ENCODE results near the gene CARD11.
A peak's percentile ranks its signal among the peaks of the same experiment; 100 is the strongest.
"Not testable (repeated sequence)": the region's sequence is repeated elsewhere in the genome, so short reads cannot be mapped to it uniquely, and the experiment has no call there.

CARD11 gene

DNA sequence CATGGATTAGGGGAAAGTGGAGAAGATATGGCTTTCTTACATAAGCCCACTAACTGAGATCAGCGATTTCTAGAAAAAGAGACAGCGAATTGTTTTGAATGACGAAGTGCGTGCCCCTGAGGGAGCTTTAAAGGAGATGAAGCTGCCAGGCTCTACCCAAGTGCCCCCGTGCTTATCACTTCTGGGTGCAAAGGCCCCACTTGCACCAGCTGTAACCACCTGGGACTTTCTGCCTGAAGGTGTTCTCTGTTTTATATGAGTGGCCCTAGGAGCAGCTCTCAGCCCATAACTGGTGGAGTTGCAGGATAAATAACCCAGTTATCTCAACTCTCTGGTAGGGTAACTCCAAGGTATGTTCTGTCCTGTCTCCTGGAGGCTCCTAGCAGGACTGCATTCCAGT is 20.4 kb upstream of the CARD11 start:
- no peak for DNase-seq (ENCODE audit: low spot score)

DNA sequence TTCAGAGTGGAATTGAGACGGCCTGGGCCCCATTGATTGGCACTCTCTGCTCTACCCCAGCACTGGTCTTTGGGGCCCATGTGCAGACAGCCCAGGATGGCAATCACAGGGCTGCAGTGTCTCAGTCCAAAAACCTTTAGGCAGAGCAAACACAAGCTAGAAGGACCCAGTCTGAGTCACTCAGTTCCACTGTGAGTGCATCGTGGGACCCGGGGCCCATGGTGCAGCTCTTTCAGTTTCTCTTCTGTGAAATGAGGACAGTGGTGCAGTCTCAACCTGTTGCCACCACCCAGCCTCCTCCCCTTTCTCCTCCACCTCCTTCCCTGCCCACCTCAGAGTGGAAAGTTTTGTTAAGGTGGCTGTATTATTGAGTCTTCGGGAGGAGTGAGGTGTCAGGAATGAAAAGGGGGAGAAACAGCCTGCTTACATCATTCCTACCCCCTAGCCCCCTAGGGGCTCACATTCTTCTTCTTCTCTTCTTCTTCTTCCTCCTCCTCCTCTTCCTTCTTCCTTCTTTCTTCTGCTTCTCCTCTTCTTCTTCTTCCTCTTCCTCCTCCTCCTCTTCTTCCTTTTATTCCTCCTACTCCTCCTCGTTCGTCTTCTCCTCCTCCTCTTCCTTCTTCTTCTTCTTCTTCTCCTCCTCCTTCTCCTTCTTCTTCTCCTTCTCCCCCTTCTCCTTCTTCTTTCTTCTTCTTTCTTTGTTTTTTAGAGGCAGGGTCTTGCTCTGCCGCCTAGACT is 19.5 kb upstream of the CARD11 start:
- peak; percentile 77 for DNase-seq (ENCODE audit: low spot score)

DNA sequence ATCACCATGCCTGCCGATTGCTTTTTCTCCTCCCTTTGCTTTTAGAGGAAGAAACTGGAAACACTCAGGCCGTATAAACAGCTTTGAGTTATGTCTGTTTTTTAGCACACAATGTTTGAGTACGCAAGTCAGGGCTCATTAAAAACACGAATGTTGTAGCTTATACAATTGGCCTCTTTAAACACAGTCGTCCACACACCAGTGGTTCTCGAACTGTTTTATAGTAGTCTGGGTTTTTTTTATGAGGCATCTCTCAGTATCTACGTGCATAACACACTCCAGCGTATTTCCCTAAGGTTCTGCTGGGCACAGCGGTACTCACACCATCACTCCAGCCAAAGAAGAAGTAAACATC is 13.4 kb upstream of the CARD11 start:
- no peak for DNase-seq (ENCODE audit: low spot score)

DNA sequence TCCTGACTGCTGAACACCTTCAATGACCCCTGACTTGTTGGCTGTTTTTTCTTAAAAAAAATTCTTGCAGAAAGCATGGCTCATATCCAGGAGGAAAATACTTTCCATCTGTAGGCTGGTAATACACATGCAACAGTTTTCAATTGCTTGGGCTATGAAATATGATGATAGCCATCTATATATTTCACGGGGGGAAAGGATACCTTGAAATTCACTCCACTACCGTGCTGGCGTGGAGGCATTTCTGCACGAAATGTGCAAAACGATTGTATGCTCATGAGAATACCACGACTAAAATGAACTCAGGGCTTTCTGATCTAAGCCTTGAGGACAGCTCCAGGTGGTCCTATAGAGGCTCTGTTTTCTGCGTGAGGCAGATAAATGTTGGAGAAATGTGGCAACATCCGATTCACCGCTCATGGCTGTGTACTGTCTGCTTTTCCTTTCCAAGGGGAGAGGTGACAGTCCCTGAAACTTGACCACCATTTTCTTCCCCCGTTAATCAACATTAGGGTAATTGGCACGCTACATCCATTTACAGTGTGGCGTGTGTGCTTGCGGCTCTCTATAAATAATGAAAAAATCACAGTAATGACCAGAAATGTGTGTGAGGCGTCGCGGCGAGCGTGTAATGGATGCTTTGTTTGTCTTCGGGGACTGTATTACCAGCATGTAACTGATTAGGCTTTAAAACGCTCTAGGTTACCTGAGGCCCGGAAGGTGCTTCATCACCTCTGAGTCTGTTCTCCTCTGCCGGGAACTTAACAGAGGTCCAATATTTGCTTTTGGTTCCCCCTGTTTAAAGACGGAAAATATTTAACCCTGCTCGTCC is 12.8 kb upstream of the CARD11 start:
- DNase-seq (ENCODE audit: low spot score): no peak

DNA sequence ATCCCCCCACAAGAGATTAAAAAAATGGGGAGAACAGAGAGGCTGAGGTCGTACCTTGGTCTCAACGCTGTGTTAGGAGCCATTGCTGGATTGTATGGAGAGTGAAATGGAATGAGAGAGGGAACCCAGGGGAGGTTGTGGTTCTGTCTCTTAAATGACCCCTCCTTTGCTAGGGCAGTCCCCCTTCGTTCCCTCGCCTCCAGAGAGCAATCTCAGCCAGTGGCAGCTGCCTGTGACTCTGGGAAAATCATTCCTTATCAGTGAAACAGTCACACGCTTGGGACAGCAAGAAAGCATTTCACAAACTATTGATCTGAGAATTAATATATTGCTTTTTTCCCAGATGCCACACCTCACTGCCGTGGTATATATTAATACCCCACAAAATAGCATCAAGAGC is 12.0 kb upstream of the CARD11 start:
- DNase-seq (ENCODE audit: low spot score): no peak

DNA sequence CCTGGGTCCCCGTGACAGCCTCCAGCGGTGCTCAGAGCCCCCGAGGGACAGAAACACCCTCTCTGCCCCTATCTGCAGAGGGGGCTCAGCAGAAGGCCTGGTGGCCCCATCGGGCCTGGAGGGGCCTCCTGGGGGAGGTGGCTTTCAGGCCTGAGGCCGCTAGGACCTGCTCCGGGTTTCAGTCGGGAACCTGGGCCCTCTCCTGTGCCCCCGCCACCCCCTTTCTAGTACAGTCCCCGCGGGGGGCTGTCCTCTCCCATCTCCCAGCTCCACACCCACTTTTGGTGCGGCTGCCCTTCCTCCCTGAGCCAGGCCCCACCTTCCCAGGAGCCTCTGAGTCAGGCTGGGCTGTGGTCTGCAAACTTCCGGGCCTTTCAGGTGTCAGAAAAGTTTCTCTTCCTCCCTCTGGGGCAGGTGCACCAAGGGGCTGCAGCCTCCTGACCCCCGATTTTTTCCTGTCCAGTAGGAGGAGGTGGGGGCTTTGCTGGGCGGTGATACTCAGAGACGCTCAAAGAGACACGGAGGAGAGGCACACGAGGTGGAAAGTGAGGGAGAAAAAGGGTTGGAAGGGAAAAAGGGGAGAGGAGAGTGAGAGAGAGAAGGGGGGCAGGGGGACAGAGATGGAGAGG is 692 bp downstream of the CARD11 start:
- DNase-seq (ENCODE audit: low spot score): peak; percentile 70

DNA sequence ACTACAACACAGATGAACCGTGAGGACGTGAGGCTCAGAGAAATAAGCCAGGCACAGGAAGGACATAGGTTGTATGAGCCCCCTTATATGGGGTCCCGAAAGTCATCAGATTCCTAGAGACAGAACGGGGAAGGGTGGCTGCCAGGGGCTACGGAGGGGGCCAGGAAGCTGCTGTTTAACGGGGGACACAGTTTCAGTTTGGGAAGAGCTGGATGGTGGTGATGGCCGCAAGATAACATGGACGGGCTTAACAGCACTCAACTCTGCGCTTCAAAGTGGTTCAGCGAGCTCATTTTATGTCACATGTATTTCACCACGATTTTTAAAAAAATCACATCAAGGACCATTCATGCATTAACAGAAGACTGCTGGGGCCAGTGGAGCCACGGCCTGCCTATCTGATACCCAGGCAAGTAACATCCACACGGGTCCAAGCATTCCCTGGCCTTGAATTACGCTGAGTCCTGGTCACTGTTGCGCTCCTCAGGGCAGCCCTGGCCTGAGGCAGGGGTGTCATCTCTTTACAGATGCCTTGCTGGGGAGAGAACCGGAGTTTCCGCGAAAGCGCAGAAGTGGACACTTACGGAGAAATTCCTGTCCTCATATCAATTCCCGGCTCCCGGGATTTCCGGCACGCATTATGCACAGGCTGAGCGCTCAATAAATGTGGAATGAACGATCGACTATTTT is 1.5 kb downstream of the CARD11 start:
- no peak for DNase-seq (ENCODE audit: low spot score)

DNA sequence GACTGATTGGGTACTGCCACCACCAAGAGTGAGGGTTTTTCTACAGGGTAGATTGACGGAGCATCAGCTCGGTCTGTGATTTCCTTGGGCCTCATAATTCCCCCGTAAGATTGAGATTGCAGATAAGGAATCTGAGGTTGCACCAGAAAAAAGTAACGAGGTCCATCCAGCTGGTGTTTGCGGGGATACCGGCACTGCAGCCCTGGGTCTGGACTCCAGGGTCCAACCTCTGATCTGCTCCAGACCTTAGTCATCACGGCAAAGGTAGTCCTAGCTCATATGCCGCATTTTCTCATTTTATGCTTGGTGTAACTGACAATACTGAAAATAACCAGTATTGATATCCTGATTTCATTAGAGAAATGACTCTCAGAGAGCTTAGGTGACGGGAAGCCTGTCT is 3.9 kb downstream of the CARD11 start:
- no peak for DNase-seq (ENCODE audit: low spot score)

DNA sequence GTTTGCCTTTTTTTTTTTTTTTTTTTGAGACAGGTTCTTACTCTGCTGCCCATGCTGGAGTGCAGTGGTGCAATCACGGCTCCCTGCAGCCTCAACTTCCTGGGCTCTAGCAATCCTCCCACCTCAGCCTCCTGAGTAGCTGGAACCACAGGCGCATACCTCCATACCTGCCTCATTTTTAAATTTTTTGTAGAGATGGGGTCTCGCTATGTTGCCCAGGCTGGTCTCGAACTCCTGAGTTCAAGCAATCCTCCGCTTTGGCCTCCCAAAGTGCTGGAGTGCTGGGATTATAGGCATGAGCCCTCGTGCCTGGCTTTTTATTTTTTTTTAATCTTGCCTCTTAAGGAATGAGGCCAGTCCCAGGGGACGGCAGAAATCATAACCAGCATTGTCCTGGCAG is 5.7 kb downstream of the CARD11 start:
- not testable (repeated sequence) for DNase-seq (ENCODE audit: low spot score)

DNA sequence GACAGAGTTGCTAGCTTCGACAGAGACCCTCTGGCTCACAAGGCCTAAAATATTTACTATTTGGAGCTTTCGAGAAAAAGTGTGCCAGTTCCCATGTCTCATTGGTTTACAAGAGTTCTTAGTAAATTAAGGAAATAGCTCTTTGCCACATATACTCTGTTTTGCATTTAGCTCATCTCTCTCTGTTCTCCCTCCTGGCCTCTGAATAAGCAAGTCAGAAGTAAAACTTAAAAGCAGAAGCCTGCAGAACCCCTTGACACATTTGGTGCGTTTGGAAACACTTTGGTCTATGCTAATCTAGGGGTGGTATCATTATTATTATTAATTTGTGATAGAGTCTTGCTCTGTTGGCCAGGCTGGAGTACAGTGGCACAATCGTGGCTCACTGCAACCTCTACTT is 6.4 kb downstream of the CARD11 start:
- no peak for DNase-seq (ENCODE audit: low spot score)

DNA sequence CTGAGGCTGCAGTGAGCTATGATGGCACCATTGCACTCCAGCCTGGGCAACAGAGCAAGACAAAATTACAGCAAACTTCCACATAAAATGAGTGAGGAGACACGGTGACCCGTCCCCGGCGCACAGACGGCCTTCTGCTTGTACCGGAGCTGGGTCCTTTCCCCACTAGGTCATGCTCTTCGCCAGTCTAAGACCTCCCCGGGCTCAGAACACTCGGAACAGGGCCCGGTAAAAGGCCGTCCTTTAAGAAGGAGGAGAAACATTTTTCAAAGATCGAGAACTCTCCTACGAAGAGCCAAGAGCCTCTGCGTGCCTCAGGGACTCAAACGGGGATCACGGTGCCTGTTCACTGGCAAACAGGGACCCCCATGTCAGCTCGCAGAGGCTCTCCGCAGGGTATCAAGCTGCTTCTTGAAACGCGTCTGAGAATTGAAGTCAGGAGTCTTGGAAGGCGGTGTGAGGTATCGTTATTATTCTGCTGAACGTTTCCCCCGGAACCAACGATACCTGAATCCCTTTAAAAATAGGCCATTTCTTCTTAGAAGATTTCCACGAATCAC is 9.0 kb downstream of the CARD11 start:
- DNase-seq (ENCODE audit: low spot score): no peak

DNA sequence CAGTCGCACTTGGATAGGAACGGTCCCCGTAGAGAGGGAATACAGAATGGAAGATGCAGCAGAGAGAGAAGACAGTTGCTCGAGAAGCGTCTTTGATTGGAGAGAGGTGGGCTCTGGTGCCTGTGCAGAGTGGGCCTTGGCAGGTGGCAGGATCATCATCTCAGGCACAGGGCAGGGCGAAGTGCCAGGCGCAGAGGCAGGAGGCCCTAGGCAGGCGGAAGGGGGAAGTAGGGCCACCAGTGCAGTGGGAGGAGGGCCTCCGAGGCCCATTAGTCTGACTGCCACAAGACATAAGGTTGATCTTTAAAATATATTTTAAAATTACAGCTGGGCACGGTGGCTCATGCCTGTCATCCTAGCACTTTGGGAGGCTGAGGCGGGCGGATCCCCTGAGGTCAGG is 10.1 kb downstream of the CARD11 start:
- no peak for DNase-seq (ENCODE audit: low spot score)

DNA sequence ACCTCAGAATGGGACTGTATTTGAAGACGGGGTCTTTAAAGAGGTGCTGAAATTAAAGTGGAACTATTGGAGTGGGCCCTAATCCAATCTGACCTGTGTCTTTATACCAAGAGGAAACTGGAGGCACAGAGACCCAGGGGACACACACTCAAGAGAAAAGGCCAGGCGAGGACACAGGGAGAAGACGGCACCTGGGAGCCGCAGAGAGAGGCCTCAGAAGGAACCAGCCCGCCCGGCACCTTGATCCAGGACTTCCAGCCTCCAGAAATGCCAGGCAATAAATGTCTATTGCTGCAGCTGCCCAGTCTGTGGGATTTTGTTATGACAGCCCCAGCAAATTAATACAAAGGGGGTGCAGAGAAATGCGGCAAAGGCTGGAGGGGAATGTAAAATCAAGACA is 10.5 kb downstream of the CARD11 start:
- no peak for DNase-seq (ENCODE audit: low spot score)

DNA sequence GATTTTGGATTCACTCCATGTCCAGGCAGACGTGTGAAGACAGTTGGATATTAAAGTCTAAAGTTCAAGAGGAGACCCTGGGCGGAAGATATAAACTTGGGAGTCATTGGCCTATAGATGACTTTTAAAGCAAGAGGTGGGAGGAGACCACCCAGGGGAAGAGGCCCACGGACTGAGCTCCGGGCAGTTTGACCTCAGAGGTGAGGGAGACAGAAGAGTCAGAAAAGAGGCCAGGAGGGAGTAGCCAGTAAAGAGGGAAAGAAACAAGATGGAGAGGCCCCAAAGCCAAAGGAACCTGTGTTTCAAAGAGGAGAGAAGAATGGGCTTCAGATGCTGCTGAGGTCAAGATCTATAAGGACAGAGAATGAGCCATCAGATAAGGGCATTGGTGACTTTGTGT is 11.4 kb downstream of the CARD11 start:
- no peak for DNase-seq (ENCODE audit: low spot score)

DNA sequence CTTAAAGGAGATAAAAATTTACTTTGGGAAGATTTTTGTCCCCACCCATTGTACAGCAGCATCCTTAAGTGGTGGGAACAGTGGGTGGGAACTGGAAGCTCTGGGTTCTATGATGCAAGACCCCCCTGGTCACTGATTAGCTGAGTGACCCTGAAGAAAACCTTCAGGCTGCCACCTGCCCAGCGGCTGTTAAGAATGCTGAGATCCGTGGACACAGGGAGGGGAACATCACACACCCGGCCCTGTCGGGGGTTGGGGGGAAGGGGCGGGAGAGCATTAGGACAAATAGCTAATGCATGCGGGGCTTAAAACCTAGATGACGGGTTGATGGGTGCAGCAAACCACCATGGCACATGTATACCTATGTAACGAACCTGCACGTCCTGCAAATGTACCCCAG is 14.5 kb downstream of the CARD11 start:
- DNase-seq (ENCODE audit: low spot score): no peak

DNA sequence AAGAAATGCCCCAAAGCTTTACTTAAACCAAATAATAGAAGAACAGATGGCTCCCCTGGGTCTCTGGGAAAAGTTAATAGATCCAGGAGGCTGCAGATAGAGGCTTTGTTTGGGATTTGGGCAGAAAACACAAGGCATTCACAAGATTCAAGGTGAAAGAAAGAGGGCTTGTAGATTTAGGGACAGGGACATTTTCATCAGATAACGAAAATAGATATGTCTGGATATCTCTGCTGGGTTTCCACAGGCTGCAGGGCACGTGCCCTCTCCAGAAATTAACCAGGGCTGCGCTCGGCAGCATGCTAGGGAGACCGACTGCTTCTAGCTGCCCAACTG is 14.9 kb downstream of the CARD11 start:
- no peak for DNase-seq (ENCODE audit: low spot score)

DNA sequence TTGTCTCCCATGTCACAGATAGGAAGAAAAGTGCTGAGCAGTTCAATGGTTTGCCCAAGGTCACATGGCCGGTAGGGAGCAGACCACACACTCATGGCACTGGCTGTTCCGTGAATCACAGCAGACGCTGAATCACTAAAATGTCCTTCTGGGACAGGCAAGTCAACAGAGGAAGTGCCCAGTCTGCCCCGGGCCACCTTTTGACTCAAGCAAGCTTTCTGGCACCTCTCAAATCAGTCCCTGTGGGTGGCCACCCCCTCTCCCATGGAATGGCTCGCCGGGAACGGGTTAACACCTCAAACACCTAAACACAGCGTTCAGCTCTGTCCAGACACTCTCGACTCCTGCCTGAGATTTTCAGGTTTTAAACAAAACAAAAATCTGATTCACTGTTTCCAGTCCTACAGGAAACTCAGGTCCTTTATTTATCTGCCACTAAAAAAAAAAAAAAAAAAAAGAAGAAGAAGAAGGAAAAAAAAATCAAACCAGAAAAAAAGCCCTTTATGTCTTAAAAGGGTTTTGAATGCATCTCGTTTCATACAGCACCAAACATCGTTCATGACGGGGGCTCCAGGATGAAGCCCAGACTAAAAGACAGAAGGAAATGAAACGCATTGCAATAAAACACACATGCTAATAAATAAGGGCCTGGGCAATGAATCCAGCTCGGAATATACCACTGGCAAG is 15.5 kb downstream of the CARD11 start:
- no peak for DNase-seq (ENCODE audit: low spot score)

DNA sequence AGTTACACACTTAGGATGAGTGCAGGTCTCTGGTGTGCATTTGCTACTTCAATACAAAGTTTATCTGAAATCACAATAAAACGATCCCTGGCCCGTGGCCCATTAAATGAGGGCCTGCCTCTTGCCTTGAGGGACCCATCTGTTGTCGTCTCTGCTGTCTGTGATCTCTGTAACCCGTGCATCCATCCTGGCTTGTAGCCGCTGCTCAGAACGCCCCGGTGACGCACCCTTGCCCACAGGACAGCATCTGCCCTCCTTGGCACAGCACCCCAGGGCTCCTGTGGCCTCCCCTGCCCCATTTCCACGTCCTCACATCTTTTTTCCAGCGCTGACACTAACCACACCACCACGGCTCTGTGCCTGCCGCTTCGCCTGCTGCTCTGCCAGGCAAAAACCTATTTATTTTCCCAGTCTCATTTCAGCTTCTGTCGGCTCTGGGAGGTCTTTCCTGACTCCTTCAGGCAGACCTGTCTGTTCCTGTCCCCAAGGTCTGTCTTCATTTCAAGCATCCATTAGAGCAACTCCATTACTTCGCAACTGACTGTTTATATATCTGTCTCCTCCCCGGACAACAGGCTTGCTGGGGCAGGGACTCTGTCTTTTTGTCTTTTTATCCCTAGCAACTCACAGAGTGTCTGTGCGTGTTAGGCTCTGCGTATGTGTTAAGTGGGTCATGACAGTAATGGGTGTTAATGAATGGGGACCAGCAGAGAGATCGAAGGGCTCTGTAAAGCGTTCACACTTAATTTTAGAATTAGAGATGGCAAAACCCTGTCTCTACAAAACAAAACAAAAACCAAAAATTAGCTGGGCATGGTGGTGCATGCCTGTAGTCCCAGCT is 16.4 kb downstream of the CARD11 start:
- DNase-seq (ENCODE audit: low spot score): no peak

DNA sequence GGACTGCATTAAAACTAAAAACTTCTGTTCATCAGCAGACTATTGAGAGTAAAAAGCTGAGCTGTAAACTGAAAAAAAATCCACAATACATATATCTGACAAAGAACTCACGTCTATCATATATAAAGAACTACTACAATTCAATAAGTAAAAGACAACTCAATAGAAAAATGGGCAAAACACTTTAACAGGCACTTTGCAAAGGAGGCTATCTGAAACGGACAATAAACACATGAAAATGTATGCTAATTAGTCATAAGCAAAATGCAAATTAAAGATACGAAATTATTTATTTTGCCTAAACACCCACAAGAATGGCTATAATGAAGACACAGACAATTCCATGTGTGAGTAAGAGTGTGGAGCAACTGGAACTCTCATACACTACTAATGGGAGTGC is 18.1 kb downstream of the CARD11 start:
- DNase-seq (ENCODE audit: low spot score): no peak

DNA sequence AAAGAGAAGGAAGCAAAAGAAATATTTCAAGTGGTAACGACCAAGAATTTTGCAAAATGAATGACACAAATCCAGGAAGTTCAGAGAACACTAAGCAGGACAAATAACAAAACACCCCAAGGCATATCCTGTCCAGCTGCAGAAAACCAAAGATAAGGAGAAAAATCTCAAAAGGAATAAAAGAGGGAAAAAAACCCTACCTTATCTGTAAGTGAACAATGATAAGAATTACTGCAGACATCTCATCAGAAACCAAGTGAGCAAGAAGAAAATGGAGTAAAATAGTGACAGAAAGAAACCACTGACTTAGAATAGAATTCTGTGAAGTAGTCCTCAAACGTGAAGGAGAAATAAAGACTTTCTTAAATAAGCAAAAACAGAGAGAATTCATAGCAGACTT is 21.8 kb downstream of the CARD11 start:
- DNase-seq (ENCODE audit: low spot score): no peak

DNA sequence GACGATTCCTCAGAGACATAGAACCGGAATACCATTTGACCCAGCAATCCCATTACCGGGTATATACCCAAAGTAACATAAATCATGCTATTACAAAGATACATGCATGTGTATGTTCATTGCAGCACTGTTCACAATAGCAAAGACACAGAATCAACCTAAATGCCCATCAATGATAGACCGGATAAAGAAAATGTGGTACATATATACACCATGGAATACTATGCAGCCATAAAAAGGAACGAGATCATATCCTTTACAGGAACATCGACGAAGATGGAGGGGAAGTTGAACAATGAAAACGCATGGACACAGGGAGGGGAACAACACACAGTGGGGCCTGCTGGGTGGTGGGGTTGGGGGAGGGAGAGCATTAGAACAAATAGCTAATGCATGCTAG is 22.4 kb downstream of the CARD11 start:
- not testable (repeated sequence) for DNase-seq (ENCODE audit: low spot score)
